ENCODE data around the gene DPH6. TPM values are rescaled to one million over a fixed set of nuclear protein-coding genes. Genes with fewer than 3 reads are reported as not detected.
"Not testable (repeated sequence)": the region's sequence is repeated elsewhere in the genome, so short reads cannot be mapped to it uniquely, and the experiment has no call there.

Gene DPH6
- polyA plus RNA-seq, 1 experiment, result 11.8 TPM

GRCh38 chr15:35397027-35397426 is 148.9 kb downstream of the DPH6 start:
- POLR2A ChIA-PET, result no interaction called here
- CTCF ChIA-PET, result interaction anchor here (0.7 to 2.1 kb wide), 2 partner anchors 47 to 80 kb away, joined by 3 to 13 read pairs; no protein-coding TSS in a partner anchor
- no peak for TF ChIP-seq CTCF (IDR thresholded peaks at IDR 0.05; ENCODE audit: low read depth, low read length)
- no peaks in the 10 kb centered on the region for H3K9me3 ChIP-seq (ENCODE audit: control insufficient read depth, insufficient read depth, low read length)
- H3K27ac ChIP-seq (ENCODE audit: low read depth, low read length), result no peak overlapping the region
- no peaks in the 10 kb centered on the region for H3K27me3 ChIP-seq (ENCODE audit: control insufficient read depth, insufficient read depth, low read length)
- H3K4me3 ChIP-seq (ENCODE audit: low read depth, low read length), result no peak overlapping the region
- no peak for DNase-seq (ENCODE audit: low read depth, low spot score)

GRCh38 chr15:35394416-35394815 is 151.5 kb downstream of the DPH6 start:
- Histone ChIP-seq H3K4me3 (ENCODE audit: low read depth, low read length) (no peak overlapping the region), H3K27ac (ENCODE audit: low read depth, low read length) (no peak overlapping the region), H3K9me3 (ENCODE audit: control insufficient read depth, insufficient read depth, low read length) (no peaks in the 10 kb centered on the region; the same call in 1 of the 2 replicates), H3K27me3 (ENCODE audit: control insufficient read depth, insufficient read depth, low read length) (no peaks in the 10 kb centered on the region)
- no peak for DNase-seq (ENCODE audit: low read depth, low spot score)
- CTCF ChIA-PET, result interaction anchor here (0.6 kb wide), 1 partner anchor 1004 kb away, joined by 4 read pairs; no protein-coding TSS in a partner anchor
- TF ChIP-seq CTCF (IDR thresholded peaks at IDR 0.05; ENCODE audit: low read depth, low read length), result no peak
- POLR2A ChIA-PET, result no interaction called here

GRCh38 chr15:35393398-35393797 is 152.6 kb downstream of the DPH6 start:
- no peak overlapping the region for H3K27ac ChIP-seq (ENCODE audit: low read depth, low read length)
- no peak for TF ChIP-seq CTCF (IDR thresholded peaks at IDR 0.05; ENCODE audit: low read depth, low read length)
- no peaks in the 10 kb centered on the region; the same call in 1 of the 2 replicates for H3K9me3 ChIP-seq (ENCODE audit: control insufficient read depth, insufficient read depth, low read length)
- CTCF ChIA-PET, result no interaction called here
- DNase-seq (ENCODE audit: low read depth, low spot score), result no peak
- H3K4me3 ChIP-seq (ENCODE audit: low read depth, low read length), result no peak overlapping the region
- POLR2A ChIA-PET, result no interaction called here
- no peaks in the 10 kb centered on the region for H3K27me3 ChIP-seq (ENCODE audit: control insufficient read depth, insufficient read depth, low read length)

GRCh38 chr15:35391408-35391984 is 154.5 kb downstream of the DPH6 start:
- H3K27ac ChIP-seq (ENCODE audit: low read depth, low read length); POLR2A ChIA-PET; DNase-seq (ENCODE audit: low read depth, low spot score); H3K27me3 ChIP-seq (ENCODE audit: control insufficient read depth, insufficient read depth, low read length); H3K9me3 ChIP-seq (ENCODE audit: control insufficient read depth, insufficient read depth, low read length); H3K4me3 ChIP-seq (ENCODE audit: low read depth, low read length): not testable (repeated sequence)
- CTCF ChIA-PET, result interaction anchor here (0.7 kb wide), 1 partner anchor 53 kb away, joined by 5 read pairs; no protein-coding TSS in a partner anchor

GRCh38 chr15:35383506-35383905 is 162.5 kb downstream of the DPH6 start:
- H3K27me3 ChIP-seq (ENCODE audit: control insufficient read depth, insufficient read depth, low read length), result no peaks in the 10 kb centered on the region
- POLR2A ChIA-PET, result no interaction called here
- CTCF ChIA-PET, result no interaction called here
- no peaks in the 10 kb centered on the region for H3K9me3 ChIP-seq (ENCODE audit: control insufficient read depth, insufficient read depth, low read length)
- H3K27ac ChIP-seq (ENCODE audit: low read depth, low read length), result no peak overlapping the region
- TF ChIP-seq CTCF (IDR thresholded peaks at IDR 0.05; ENCODE audit: low read depth, low read length), result no peak
- no peak overlapping the region for H3K4me3 ChIP-seq (ENCODE audit: low read depth, low read length)
- DNase-seq (ENCODE audit: low read depth, low spot score), result no peak

Measured in AG04450 (cell line).